Stimulated activated CD4-positive, alpha-beta T cell treated with anti-CD3 and anti-CD28 coated beads, Interleukin-15, amount 100 ng/mL, for 48 hours (primary cell): Measurements from ENCODE around the gene SRY.
"Not testable (repeated sequence)": the region's sequence is repeated elsewhere in the genome, so short reads cannot be mapped to it uniquely, and the experiment has no call there.

Experiments
- DNase-seq, 2 donors: peaks; one replicate each; pipeline ENCODE4 v3.0.0-alpha.2; 2020; ENCODE audit warnings: low read depth in 2 of 2

The SRY gene

DNA sequence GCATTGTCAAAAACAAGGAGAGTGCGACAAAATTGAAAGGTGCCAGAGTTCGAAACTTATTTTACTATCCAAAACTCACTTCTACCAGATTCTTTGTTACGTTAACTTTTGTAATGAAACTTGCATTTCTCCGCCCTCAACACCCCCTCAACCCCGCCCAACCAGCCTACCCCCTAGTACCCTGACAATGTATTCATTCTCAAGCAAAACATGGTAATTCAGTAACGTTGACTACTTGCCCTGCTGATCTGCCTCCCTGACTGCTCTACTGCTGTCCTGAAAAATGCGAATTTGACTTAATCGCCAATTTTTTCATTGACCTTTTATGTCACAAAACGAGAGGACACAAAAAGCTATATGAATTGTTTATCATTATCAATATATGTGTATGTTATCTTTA lies at the start of gene SRY:
Gene SRY (minus strand): TSS at position 83 of the 400 bp plus-strand sequence. CDS start 79 bp downstream, at position 4.
- DNase-seq, result no peak

DNA sequence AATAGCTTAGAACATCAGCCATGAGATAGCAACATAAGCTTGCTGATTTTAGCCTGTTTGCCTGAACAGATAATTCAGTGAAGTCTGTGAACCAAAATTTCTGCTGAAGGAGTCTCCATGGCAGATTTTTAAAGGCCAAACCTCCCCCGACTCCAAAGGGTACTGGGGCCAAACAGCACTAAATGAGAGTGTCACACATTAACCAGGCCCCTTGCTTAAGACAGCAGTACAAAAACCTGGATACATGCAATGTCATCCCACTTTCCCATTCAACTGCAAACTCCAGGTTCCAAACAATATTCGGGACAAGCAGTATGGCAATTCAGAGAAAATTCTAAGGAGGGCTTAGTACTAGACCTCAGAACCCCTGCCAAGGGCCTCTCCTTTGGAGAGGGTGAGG lies 49.6 kb upstream of the SRY start:
- no peak for DNase-seq

GRCh38 chrY:2835230-2835629 lies 47.7 kb upstream of the SRY start:
- no peak for DNase-seq

- DNase-seq, result no peak
Measured at GRCh38 chrY:2828497-2828896, 41.0 kb upstream of the SRY start.

DNA sequence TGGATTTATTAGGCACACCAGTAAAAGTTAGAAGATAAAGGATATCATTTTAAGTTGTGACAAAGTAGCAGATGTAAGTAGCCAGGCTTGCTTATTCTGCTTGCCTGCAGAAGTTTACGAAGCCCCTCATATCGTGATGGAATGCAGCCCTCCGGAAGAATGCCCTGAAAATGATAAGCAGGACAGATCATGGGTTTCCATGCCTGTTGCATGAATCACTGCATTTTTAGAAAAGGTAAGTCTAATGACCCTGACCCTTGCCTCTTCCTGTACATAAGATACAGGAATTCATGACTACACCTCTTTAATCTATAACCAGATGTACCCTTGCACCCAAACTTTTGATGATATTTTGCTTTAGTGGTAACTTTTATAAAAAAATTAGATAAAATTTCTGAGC lies 37.0 kb upstream of the SRY start:
- DNase-seq, result no peak

DNA sequence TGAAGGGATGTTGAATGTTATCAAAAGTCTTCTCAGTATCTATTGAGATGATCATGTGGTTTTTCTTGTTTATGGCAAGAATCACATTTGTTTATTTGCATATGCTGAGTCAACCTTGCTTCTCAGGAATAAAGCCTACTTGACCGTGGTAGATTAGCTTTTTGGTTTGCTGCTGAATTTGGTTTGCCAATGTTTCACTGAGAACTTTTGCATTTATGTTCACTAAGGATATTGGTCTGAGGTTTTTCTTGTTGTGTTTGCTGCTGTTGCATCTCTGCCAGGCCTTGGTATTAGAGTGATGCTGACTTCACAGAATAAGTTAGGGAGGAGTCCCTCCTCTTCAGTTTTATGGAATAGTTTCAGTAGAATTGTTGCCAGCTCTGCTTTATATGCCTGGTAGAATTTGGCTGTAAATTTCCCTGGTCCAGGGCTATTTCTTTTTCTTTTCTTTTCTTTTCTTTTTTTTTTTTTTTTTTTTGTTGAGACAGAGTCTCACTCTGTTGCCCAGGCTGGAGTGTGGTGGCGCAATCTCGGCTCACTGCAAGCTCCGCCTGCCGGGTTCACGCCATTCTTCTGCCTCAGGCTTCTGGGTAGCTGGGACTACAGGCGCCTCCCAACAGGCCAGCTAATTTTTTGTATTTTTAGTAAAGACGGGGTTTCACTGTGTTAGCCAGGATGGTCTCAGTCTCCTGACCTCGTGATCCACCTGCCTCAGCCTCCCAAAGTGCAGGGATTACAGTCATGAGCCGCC lies 29.8 kb upstream of the SRY start:
- not testable (repeated sequence) for DNase-seq

- DNase-seq, result no peak
Measured at GRCh38 chrY:2800246-2800645, 12.8 kb upstream of the SRY start.

GRCh38 chrY:2797991-2798390 lies 10.5 kb upstream of the SRY start:
- no peak for DNase-seq

DNA sequence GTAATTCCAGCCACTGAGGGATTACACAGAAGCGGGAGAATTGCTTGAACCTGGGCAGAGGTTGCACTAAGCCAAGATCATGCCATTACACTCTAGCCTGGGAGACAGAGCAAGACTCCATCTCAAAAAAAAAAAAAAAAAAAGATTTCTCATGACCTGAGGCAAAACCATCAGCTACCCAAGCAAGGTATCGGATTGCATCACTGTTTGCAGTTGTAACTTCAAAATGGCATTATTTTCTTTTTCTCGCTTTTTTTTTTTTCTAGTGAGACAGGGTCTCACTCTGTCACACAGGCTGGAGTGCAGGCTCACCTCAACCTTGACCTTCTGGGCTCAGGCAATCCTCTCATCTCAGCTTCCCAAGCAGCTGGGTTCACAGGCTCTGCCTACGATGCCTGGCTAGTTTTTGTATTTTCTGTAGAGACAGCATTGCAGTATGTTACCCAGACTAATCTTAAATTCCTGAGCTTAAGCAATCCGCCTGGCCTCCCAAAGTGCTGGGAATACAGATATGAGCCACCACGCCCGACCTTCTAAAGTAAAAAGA lies 9.6 kb upstream of the SRY start:
- no peak for DNase-seq

GRCh38 chrY:2789756-2790155 lies 2.3 kb upstream of the SRY start:
- DNase-seq, result no peak

DNA sequence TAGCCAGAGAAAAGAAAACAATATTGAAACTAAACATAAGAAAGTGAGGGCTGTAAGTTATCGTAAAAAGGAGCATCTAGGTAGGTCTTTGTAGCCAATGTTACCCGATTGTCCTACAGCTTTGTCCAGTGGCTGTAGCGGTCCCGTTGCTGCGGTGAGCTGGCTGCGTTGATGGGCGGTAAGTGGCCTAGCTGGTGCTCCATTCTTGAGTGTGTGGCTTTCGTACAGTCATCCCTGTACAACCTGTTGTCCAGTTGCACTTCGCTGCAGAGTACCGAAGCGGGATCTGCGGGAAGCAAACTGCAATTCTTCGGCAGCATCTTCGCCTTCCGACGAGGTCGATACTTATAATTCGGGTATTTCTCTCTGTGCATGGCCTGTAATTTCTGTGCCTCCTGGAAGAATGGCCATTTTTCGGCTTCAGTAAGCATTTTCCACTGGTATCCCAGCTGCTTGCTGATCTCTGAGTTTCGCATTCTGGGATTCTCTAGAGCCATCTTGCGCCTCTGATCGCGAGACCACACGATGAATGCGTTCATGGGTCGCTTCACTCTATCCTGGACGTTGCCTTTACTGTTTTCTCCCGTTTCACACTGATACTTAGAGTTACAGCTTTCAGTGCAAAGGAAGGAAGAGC lies 488 bp downstream of the SRY start:
- DNase-seq, result no peak
